Mammary epithelial cell (primary cell): ENCODE results near the gene PPIA.

Experiments used
- EZH2 ChIP-seq: IDR thresholded peaks from 2 replicates; pipeline ENCODE4 v1.6.1; 2012; ENCODE audit warnings: low read length, inconsistent platforms, borderline replicate concordance
- TF ChIP-seq, protein P1 (sequence below), 2 donors: IDR thresholded peaks in 1 of 2; conservative IDR thresholded peaks in 1 of 2; 2 replicates each; pipeline ENCODE4 v1.5.1; 2011 to 2012; ENCODE audit warnings: inconsistent platforms in 2 of 2, low read length in 2 of 2, mild to moderate bottlenecking in 2 of 2, control low read depth in 1 of 2, low read depth in 1 of 2; ENCODE audit not compliant: insufficient read depth in 1 of 2; ENCODE audit errors: extremely low read depth in 1 of 2

DNA sequence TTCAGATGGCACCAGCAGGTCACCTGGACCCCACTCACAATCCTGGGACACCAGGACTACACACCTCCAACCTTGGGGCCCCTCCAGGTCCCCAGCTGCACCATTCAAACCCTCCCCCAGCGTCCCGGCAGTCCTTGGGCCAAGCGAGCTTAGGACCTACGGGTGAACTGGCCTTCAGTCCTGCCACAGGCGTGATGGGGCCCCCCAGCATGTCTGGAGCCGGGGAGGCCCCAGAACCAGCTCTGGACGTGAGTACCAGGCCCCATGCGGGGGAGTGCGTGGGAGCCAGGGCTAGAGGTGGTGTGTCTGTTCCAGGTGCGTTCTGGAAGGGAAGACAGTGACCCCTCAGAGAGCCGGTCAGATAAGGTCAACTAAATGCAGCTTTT lies 30.1 kb upstream of the PPIA start:
- TF ChIP-seq, protein P1, sequence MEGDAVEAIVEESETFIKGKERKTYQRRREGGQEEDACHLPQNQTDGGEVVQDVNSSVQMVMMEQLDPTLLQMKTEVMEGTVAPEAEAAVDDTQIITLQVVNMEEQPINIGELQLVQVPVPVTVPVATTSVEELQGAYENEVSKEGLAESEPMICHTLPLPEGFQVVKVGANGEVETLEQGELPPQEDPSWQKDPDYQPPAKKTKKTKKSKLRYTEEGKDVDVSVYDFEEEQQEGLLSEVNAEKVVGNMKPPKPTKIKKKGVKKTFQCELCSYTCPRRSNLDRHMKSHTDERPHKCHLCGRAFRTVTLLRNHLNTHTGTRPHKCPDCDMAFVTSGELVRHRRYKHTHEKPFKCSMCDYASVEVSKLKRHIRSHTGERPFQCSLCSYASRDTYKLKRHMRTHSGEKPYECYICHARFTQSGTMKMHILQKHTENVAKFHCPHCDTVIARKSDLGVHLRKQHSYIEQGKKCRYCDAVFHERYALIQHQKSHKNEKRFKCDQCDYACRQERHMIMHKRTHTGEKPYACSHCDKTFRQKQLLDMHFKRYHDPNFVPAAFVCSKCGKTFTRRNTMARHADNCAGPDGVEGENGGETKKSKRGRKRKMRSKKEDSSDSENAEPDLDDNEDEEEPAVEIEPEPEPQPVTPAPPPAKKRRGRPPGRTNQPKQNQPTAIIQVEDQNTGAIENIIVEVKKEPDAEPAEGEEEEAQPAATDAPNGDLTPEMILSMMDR (conservative IDR thresholded peaks at IDR 0.05 in 1 of 2, IDR thresholded peaks at IDR 0.05 in 1 of 2; ENCODE audit: extremely low read depth in 1 of 2, insufficient read depth in 1 of 2, low read depth in 1 of 2, low read length in 2 of 2): no peak
- TF ChIP-seq EZH2: no peak
